Heart left ventricle (tissue), 13 donors: ENCODE data around the gene NLGN4X.

Experiments used
- CTCF ChIP-seq, 12 donors: fragments of 200-600 bp; sonication (generic) in 4 of 12; IDR thresholded peaks; one replicate each; pipeline versions ENCODE4 v1.5.0 to v1.8.0; 2018 to 2022; ENCODE audit warnings: antibody characterized with exemption in 12 of 12, mild to moderate bottlenecking in 5 of 12
- POLR2A ChIP-seq, 2 donors: fragments of 450-650 bp; IDR thresholded peaks; one replicate each; pipeline ENCODE4 v1.6.1; 2017; ENCODE audit warnings: antibody characterized with exemption in 2 of 2, mild to moderate bottlenecking in 2 of 2, moderate library complexity in 2 of 2
- donor health status: ischemic (EF 13 %, LVEDD 7.1; RV severe dilation, severe dysfunction).
- donor health status: DM: no; HTN: yes; CAD: no.
- donor health status: DM: no; HTN: no; CAD: no.
- donor health status: ischemic (EF 25% LVEDD 6.9; RV normal size, moderate dysfunction).
- donor health status: ischemic (EF 25% LVEDD 5.7; RV mildly dilated, moderate dysfunction).
- donor health status: ischemic (EF 35%, LVEDD 5.7; RV mildly dilated, moderate dysfunction).
- donor health status: nonischemic (EF 11% LVEDD 7.7; RV severe dilation, severe dysfunction).
- donor health status: DM: yes; HTN: yes; CAD: no.
- donor health status: PGD.
- donor health status: ischemic (EF 29% LVEDD 5.4; RV normal size, mild dysfunction).
- donor health status: nonischemic (EF 23%, LVEDD 6.1; RV moderate dilation, normal function).

- TF ChIP-seq CTCF (IDR thresholded peaks at IDR 0.05) (no peak), POLR2A (IDR thresholded peaks at IDR 0.05) (no peak)
Measured at GRCh38 chrX:5965406-5965805, 263.3 kb downstream of the NLGN4X start.
